ENCODE data around the gene ZCRB1. TPM values are rescaled to one million over a fixed set of nuclear protein-coding genes. Genes with fewer than 3 reads are reported as not detected.
A peak's percentile ranks its signal among the peaks of the same experiment; 100 is the strongest.
"Not testable (repeated sequence)": the region's sequence is repeated elsewhere in the genome, so short reads cannot be mapped to it uniquely, and the experiment has no call there.

The ZCRB1 gene
- total RNA-seq, 2 donors from 2014 or later = 26.1 to 32.0 TPM

DNA sequence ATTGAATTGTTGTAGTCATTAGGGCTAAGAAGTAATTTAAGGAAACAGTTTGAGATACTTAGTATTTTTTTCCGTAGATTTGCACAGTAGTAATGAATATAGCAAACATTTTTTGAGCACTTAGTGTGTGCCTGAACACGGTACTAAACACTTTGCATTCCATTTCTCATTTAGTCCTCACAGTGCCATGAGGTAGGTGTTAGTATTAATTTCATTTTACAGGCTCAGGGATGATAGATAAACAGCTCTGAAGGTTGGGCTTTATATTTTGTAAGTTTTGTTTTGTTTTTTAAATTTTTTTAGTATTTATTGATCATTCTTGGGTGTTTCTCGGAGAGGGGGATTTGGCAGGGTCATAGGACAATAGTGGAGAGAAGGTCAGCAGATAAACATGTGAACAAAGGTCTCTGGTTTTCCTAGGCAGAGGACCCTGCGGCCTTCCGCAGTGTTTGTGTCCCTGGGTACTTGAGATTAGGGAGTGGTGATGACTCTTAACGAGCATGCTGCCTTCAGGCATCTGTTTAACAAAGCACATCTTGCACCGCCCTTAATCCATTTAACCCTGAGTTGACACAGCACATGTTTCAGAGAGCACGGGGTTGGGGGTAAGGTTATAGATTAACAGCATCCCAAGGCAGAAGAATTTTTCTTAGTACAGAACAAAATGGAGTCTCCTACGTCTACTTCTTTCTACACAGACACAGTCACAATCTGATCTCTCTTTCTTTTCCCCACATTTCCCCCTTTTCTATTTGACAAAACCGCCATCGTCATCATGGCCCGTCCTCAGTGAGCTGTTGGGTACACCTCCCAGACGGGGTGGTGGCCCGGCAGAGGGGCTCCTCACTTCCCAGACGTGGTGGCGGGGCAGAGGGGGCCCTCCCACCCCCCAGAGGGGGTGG, 23.5 kb upstream of the ZCRB1 start:
- peaks cover 18% of the 10 kb centered on the region for H3K4me1 Mint-ChIP-seq
- H3K36me3 Mint-ChIP-seq (ENCODE audit: low read depth); H3K9me3 ChIP-seq (ENCODE audit: control insufficient read depth, low read length, poor library complexity, severe bottlenecking); H3K4me3 Mint-ChIP-seq; H3K27ac Mint-ChIP-seq; H3K27me3 Mint-ChIP-seq; ATAC-seq; DNase-seq: not testable (repeated sequence)

DNA sequence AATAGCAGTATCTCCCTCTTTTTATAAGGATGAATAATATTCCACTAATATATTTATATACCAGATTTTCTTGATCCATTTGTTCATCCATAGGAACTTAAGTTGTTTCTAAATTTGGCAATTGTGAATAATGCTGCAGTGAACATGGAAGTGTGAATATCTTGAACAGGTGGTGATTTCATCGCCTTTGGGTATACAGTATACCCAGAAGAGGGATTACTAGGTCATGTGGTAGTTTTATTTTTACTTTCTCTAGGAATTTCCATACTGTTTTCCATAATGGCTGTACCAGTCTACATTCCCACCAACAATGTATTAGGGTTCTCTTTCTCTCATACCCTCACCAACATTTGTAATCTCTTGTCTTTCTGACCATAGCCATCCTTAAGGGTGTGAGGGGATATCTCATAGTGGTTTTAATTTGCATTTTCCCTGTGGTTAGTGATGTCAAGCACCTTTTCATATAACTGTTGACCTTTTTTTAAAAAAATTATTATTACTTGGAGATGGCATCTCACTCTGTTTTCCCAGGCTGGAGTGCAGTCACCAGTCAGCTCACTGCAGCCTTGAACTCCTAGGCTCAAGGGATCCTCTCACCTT, 20.6 kb upstream of the ZCRB1 start:
- DNase-seq (no peak), ATAC-seq (no peak)
- no peak overlapping the region for H3K4me3 Mint-ChIP-seq
- peaks cover 30% of the 10 kb centered on the region for H3K4me1 Mint-ChIP-seq
- H3K9me3 ChIP-seq (ENCODE audit: control insufficient read depth, low read length, poor library complexity, severe bottlenecking) = no peaks in the 10 kb centered on the region
- H3K36me3 Mint-ChIP-seq (ENCODE audit: low read depth) = no peaks in the 10 kb centered on the region
- H3K27me3 Mint-ChIP-seq = no peaks in the 10 kb centered on the region
- no peak overlapping the region for H3K27ac Mint-ChIP-seq

DNA sequence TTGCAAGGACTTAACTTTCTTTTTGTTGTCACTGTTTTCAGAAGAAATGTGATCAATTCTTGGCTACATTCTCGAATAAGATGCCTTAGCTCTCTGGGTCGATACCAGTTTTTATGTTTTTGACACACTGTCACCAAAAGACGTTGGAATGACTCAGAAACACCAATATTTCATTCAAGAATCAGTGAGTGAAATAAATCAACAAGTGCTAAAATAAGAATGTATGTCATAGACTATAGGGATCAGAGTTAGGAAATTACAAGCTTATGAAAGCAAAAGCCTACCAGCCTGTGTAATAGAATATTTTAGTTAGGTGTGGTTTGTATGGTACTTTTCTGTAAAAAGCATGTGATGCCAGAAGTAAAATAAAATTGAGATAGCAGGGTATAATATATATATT, 17.8 kb upstream of the ZCRB1 start:
- no peak for DNase-seq
- Mint-ChIP-seq H3K4me3 (no peak overlapping the region), H3K27me3 (no peaks in the 10 kb centered on the region), H3K27ac (no peak overlapping the region), H3K4me1 (peaks cover 27% of the 10 kb centered on the region), H3K36me3 (ENCODE audit: low read depth) (no peaks in the 10 kb centered on the region)
- no peaks in the 10 kb centered on the region for H3K9me3 ChIP-seq (ENCODE audit: control insufficient read depth, low read length, poor library complexity, severe bottlenecking)
- no peak for ATAC-seq

DNA sequence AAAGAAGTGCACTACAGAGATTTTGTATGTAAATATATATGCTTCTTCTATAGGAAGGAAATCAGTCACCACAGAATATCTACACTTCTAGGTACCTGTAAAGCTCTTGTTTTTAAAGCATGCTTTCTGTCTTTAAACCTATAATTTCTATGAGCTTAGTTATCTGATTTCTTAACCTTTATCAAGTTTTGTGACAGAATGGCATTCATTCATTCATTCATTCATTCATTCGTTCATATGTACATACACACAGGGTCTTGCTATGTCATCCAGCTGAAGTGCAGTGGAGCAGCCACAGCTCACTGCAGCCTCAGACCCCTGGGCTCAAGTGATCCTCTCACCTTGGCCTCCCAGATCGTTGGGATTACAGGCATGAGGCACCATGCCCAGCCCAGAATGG, 16.1 kb upstream of the ZCRB1 start:
- Mint-ChIP-seq H3K27me3 (no peaks in the 10 kb centered on the region), H3K36me3 (ENCODE audit: low read depth) (peaks cover 3% of the 10 kb centered on the region), H3K4me3 (no peak overlapping the region), H3K4me1 (peaks cover 33% of the 10 kb centered on the region), H3K27ac (no peak overlapping the region)
- no peaks in the 10 kb centered on the region for H3K9me3 ChIP-seq (ENCODE audit: control insufficient read depth, low read length, poor library complexity, severe bottlenecking)
- DNase-seq (no peak), ATAC-seq (no peak)

DNA sequence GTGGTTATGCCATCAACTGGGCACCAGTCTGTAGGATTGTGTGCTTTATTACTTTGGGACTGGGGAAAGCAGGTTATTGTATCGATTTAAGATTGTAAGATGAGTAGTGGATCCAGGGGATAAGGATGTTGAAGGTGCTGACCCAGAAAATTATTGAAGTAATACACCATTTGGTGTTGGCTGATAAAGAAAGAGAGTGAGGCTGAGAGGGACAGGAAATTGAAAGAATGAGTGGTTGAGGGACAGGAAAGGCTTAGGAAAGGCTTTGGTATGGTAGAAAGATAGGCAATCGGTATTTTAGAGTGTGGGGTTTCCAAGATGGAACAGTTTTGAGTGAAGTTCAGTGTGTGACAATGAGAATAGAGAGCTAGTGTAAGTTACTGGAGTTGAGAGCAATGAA, 12.4 kb upstream of the ZCRB1 start:
- Mint-ChIP-seq H3K27me3 (no peaks in the 10 kb centered on the region), H3K27ac (peak overlapping the region; percentile 82), H3K4me3 (no peak overlapping the region), H3K4me1 (peaks cover 32% of the 10 kb centered on the region), H3K36me3 (ENCODE audit: low read depth) (peaks cover 3% of the 10 kb centered on the region)
- ATAC-seq (no peak), DNase-seq (no peak)
- no peaks in the 10 kb centered on the region for H3K9me3 ChIP-seq (ENCODE audit: control insufficient read depth, low read length, poor library complexity, severe bottlenecking)

DNA sequence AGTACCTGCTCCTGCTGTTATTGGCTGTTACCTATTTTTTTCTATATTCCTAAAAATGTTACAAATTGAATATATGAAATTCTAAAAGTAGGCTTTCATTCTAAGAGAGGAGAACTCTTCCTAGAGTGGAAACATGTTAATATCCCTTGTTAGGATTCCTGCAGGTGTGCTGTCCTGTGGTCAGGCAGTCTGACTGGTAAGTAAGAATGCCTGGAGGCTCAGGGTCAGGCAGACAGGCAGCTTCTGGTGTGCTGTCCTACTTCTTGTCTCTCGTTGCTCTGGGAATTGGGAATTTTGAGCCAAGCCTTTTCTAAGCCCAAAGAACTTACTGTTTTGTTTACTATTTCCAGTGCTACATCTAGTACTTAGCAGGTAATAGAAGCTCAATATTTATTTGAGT, 10.4 kb upstream of the ZCRB1 start:
- no peak overlapping the region for H3K4me3 Mint-ChIP-seq
- ATAC-seq (no peak), DNase-seq (no peak)
- peaks cover 35% of the 10 kb centered on the region for H3K4me1 Mint-ChIP-seq
- H3K9me3 ChIP-seq (ENCODE audit: control insufficient read depth, low read length, poor library complexity, severe bottlenecking) = no peaks in the 10 kb centered on the region
- no peaks in the 10 kb centered on the region for H3K27me3 Mint-ChIP-seq
- no peak overlapping the region for H3K27ac Mint-ChIP-seq
- peaks cover 3% of the 10 kb centered on the region for H3K36me3 Mint-ChIP-seq (ENCODE audit: low read depth)

DNA sequence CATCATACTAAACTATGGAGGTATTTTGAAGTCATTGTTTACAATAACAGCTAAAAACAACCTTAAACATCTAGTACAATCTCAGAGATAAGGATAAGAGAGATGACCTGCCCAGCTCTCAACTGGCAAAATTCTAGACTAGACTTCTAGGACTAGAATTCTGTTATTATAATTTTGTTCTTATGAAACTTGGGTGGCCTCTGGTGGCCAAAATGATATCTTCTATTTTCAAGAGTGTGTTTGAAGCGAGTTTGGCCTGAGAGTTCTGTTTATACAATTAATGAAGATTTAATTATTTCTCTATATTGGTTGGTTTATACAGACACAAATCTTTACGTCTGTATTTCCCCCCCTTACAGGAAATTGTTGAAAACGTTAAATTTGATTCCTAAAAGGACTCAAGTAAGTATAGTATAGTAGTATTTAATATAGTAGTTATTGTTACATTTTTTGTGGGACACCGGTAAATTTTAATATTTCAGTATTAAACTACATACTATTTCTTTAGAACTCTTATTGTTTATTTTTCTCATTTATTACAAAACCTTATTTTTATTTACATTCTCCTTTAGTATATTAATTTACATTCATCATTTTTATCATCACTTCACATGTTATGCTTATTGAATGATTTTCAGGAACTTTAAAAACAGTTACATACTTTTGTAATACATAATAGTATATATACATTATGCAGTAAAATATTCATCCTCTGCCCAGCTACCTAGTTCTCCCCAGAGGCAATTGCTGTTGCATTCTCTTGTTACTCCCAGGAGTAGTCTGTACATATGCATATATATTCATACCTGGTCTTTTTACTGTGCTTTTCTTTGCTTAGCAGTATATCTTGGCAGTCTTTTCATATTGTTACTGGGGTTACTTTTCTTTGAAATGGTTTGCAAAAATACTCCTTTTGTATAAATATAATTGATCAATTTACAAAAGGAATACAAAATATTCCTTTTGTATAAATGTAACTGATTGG, 6.7 kb upstream of the ZCRB1 start:
- H3K9me3 ChIP-seq (ENCODE audit: control insufficient read depth, low read length, poor library complexity, severe bottlenecking) = no peaks in the 10 kb centered on the region
- Mint-ChIP-seq H3K36me3 (ENCODE audit: low read depth) (no peaks in the 10 kb centered on the region), H3K4me3 (no peak overlapping the region), H3K27me3 (no peaks in the 10 kb centered on the region), H3K27ac (no peak overlapping the region), H3K4me1 (peaks cover 43% of the 10 kb centered on the region)
- DNase-seq (peak in 1 of 3 donors; percentile 32), ATAC-seq (peak; percentile 82)

DNA sequence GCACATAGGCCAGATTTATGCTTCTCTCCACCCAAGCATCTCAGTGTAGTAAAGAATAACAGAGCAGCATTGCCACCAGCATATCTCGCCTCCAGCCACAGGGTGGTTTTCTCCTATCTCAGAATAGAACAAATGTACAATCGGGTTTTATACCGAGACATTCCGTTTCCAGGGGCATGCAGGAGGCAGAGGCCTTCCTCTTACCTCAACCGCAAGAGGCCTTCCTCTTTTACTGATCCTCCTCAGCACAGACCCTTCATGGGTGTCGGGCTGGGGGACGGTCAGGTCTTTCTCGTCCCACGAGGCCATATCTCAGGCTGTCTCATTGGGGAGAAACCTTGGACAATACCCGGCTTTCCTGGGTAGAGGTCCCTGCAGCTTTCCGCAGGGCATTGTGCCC, 4.2 kb upstream of the ZCRB1 start:
- not testable (repeated sequence) for ATAC-seq; H3K9me3 ChIP-seq (ENCODE audit: control insufficient read depth, low read length, poor library complexity, severe bottlenecking); DNase-seq; H3K36me3 Mint-ChIP-seq (ENCODE audit: low read depth); H3K27me3 Mint-ChIP-seq; H3K4me3 Mint-ChIP-seq
- H3K27ac Mint-ChIP-seq = peak overlapping the region; percentile 41
- H3K4me1 Mint-ChIP-seq = peaks cover 56% of the 10 kb centered on the region

DNA sequence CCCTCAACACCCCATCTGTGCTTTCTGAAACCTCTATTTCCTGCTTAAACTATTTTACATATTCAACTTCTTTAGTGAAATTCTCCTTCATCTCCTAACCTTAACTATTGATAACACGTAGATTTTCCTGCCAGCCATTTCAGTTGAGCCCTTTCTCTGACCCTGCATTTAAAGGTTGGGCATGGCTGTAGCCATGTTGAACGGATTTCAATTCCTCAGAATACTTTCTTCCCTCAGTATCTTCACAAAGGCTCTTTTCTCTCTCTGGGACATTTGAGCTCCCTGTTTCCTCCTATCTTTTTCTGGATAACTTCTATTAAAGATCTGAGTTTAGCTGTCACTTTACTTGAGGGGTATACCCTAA, 1.3 kb upstream of the ZCRB1 start:
- H3K4me3 Mint-ChIP-seq = peak overlapping the region; percentile 98
- peaks cover 48% of the 10 kb centered on the region for H3K4me1 Mint-ChIP-seq
- H3K36me3 Mint-ChIP-seq (ENCODE audit: low read depth) = peaks cover 9% of the 10 kb centered on the region
- no peaks in the 10 kb centered on the region for H3K9me3 ChIP-seq (ENCODE audit: control insufficient read depth, low read length, poor library complexity, severe bottlenecking)
- no peaks in the 10 kb centered on the region for H3K27me3 Mint-ChIP-seq
- no peak for DNase-seq
- peak overlapping the region; percentile 99 for H3K27ac Mint-ChIP-seq
- ATAC-seq = no peak

DNA sequence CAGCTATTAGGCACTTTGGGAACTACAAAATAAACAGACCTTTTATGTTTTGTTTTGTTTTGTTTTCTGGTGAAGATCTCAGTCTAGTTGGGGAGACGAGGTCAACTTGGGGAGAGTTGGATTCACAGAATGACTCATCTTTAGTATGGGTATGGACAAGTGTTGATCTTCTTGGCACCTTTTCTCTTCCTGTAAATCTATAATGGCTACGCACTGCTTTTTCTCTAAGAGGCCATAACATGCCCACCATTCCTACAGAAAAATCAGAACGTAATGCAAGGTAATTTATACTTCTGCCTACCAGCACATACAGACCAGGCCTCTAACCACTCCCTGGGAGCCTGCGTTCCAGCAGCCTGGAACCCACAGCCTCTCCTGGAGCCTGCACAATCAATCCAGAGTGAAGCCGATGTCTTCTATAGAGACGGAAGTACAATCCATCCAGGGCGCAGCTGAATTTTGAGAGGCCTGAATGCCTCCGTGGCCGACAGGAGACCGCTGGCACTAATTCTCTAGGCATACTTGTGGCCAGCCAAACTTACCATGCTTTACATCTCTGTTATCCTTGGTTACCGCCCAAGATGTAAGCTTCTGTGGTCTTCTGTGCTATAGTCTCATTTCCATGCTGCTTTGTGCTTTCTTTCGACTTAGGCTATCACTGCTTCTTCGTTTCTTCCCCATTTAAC, 790 bp upstream of the ZCRB1 start:
- DNase-seq (no peak), ATAC-seq (peak; percentile 31)
- H3K4me3 Mint-ChIP-seq = peak overlapping the region; percentile 98
- H3K4me1 Mint-ChIP-seq = peaks cover 45% of the 10 kb centered on the region
- H3K27me3 Mint-ChIP-seq = no peaks in the 10 kb centered on the region
- H3K36me3 Mint-ChIP-seq (ENCODE audit: low read depth) = peaks cover 9% of the 10 kb centered on the region
- H3K27ac Mint-ChIP-seq = peak overlapping the region; percentile 99
- no peaks in the 10 kb centered on the region for H3K9me3 ChIP-seq (ENCODE audit: control insufficient read depth, low read length, poor library complexity, severe bottlenecking)

DNA sequence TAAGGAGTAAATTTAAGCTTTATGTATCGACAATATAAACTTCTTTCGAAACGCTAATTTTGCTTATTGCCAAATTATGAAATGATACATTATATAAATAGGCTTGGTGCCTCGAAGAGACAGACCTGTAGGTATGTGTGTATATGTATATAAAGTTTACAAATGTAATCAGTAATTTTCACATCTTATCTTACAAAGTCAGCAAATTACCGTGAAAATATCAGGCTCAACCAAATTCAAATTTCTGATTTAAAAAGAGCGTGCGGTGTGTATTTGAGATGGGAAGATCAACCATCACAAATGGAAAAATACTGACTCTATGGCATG, 605 bp downstream of the ZCRB1 start:
- H3K36me3 Mint-ChIP-seq (ENCODE audit: low read depth) = peaks cover 9% of the 10 kb centered on the region
- DNase-seq (no peak), ATAC-seq (no peak)
- H3K4me3 Mint-ChIP-seq = peak overlapping the region; percentile 98
- H3K27ac Mint-ChIP-seq = peak overlapping the region; percentile 99
- H3K9me3 ChIP-seq (ENCODE audit: control insufficient read depth, low read length, poor library complexity, severe bottlenecking) = no peaks in the 10 kb centered on the region
- peaks cover 32% of the 10 kb centered on the region for H3K4me1 Mint-ChIP-seq
- no peaks in the 10 kb centered on the region for H3K27me3 Mint-ChIP-seq

DNA sequence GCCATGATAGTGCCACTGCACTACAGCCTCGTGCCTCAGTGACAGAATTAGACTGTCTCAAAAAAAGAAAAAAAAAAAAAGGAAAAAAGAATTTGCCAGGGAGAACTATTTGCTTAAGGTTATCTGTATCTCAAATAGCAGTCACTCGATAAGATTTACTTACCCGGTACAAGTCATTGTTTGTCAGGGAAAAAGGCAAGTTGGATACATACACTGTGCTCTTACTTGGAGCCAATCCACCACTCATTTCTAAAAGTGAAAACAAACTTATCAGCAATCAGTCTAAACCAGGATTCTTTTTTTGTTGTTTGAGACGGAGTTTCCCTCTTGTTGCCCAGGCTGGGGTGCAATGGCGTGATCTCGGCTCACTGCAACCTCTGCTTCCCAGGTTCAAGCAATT, 2.0 kb downstream of the ZCRB1 start:
- no peak for ATAC-seq
- H3K9me3 ChIP-seq (ENCODE audit: control insufficient read depth, low read length, poor library complexity, severe bottlenecking) = no peaks in the 10 kb centered on the region
- no peak for DNase-seq
- H3K4me1 Mint-ChIP-seq = peaks cover 26% of the 10 kb centered on the region
- H3K27me3 Mint-ChIP-seq = no peaks in the 10 kb centered on the region
- H3K27ac Mint-ChIP-seq = no peak overlapping the region
- H3K36me3 Mint-ChIP-seq (ENCODE audit: low read depth) = peaks cover 14% of the 10 kb centered on the region
- no peak overlapping the region for H3K4me3 Mint-ChIP-seq

DNA sequence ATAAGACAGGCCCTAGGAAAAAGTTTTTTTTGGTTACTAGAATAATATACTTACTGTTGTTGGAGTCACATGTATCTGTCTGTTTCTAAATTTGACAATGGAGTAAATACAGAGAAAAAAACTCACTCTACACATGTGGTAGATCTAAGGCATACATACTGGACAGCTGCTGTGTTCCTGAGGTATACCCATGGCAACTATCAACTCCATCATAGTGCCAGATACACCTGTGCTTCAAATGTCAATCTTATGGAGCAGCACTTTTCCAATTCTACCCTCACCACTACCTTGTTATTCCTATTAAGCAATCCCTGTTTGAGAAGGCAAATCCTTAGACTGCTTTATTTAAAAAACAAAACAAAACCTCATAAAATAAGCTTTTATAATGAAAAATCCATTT, 3.3 kb downstream of the ZCRB1 start:
- Mint-ChIP-seq H3K4me1 (peaks cover 22% of the 10 kb centered on the region), H3K4me3 (no peak overlapping the region), H3K36me3 (ENCODE audit: low read depth) (peaks cover 14% of the 10 kb centered on the region), H3K27ac (peak overlapping the region; percentile 11), H3K27me3 (no peaks in the 10 kb centered on the region)
- ATAC-seq (no peak), DNase-seq (no peak)
- no peaks in the 10 kb centered on the region for H3K9me3 ChIP-seq (ENCODE audit: control insufficient read depth, low read length, poor library complexity, severe bottlenecking)

All from T-helper 17 cell (primary cell).